Gastroesophageal sphincter (tissue), 4 donors: Measurements from ENCODE around the gene PRXL2A. TPM values are rescaled to one million over a fixed set of nuclear protein-coding genes. Genes with fewer than 3 reads are reported as not detected.
A peak's percentile ranks its signal among the peaks of the same experiment; 100 is the strongest.

Source experiments
- ATAC-seq: fragments of 150-250 bp; one replicate; pipeline ENCODE4 v1.9.1; 2016; ENCODE audit warnings: mild to moderate bottlenecking, moderate library complexity
- H3K27ac ChIP-seq, 4 donors: fragments of 200-600 bp; sonication (generic) in 3 of 4; 1 replicate in 3 of 4; 2 replicates in 1 of 4; pipeline ENCODE4 v1.5.1; 2016 to 2019
- H3K27me3 ChIP-seq: fragments of 200-600 bp; sonication (generic); one replicate; pipeline ENCODE4 v1.5.1; 2019
- H3K36me3 ChIP-seq, 2 donors: fragments of 200-600 bp; sonication (generic); one replicate each; pipeline ENCODE4 v1.5.1; 2019; ENCODE audit warnings: control low read depth in 1 of 2
- H3K4me1 ChIP-seq, 3 donors: fragments of 200-600 bp; sonication (generic); 1 replicate in 2 of 3; 2 replicates in 1 of 3; pipeline ENCODE4 v1.5.1; 2016 to 2019; ENCODE audit warnings: control low read depth in 2 of 3
- H3K4me3 ChIP-seq, 2 donors: fragments of 200-600 bp; sonication (generic); one replicate each; pipeline ENCODE4 v1.5.1; 2019; ENCODE audit warnings: mild to moderate bottlenecking in 1 of 2, moderate library complexity in 1 of 2
- H3K9me3 ChIP-seq, 3 donors: fragments of 200-600 bp; sonication (generic); one replicate each; pipeline ENCODE4 v1.5.1; 2017 to 2019; ENCODE audit warnings: control low read depth in 2 of 3
- CTCF ChIP-seq, 4 experiments: fragments of 200-600 bp in 2 of 4; fragments of 450-650 bp in 2 of 4; sonication (generic) in 1 of 4; IDR thresholded peaks; one replicate each; pipeline ENCODE4 v1.5.1; 2017 to 2019; ENCODE audit warnings: antibody characterized with exemption in 4 of 4, mild to moderate bottlenecking in 2 of 4, moderate library complexity in 2 of 4
- EP300 ChIP-seq: sonication (generic); formaldehyde crosslinking; IDR thresholded peaks from one replicate; pipeline ENCODE4 v1.6.1; 2017; ENCODE audit warnings: antibody characterized with exemption, mild to moderate bottlenecking
- POLR2A ChIP-seq, 2 donors: fragments of 450-650 bp; IDR thresholded peaks; one replicate each; pipeline ENCODE4 v1.6.1; 2017; ENCODE audit warnings: antibody characterized with exemption in 2 of 2, mild to moderate bottlenecking in 2 of 2, moderate library complexity in 1 of 2
- POLR2AphosphoS5 ChIP-seq: sonication (generic); formaldehyde crosslinking; IDR thresholded peaks from one replicate; pipeline ENCODE4 v1.6.1; 2017; ENCODE audit warnings: antibody characterized with exemption
- WGBS, 2 donors: methylation state at CpG; one replicate each; pipeline ENCODE4 v1.1.5; 2018; ENCODE audit warnings: low coverage in 1 of 2; 5-methylcytosine and 5-hydroxymethylcytosine counted together
- total RNA-seq, 4 donors: library from RNA; depleted of rRNA; stranded (reverse); fragments of >200 nt; gene quantifications; one replicate each; pipeline ENCODE4 v1.1.0, GENCODE V29; 2016

PRXL2A gene
- total RNA-seq, 4 donors from 2014 or later, result 26.4 to 29.4 (median 26.6) TPM

GRCh38 chr10:80459047-80459865, 50.9 kb downstream of the PRXL2A start:
- H3K4me3 ChIP-seq, result peak overlapping the region in 1 of 2 donors; percentile 18
- H3K36me3 ChIP-seq, result no peaks in the 10 kb centered on the region
- H3K9me3 ChIP-seq, result no peaks in the 10 kb centered on the region
- ATAC-seq, result peak; percentile 36
- H3K4me1 ChIP-seq, result peaks cover 10 to 93% (median 75%) of the 10 kb centered on the region in 3 donors
- no peaks in the 10 kb centered on the region for H3K27me3 ChIP-seq
- TF ChIP-seq CTCF (IDR thresholded peaks at IDR 0.05) (no peak), POLR2AphosphoS5 (no peak), POLR2A (IDR thresholded peaks at IDR 0.05) (no peak), EP300 (no peak)
- WGBS, 2 donors, result 80 to 86% methylated on average over 1 of the region's 9 CpGs
- peak overlapping the region in 3 of 4 donors; percentile 68 to 80 (median 75) for H3K27ac ChIP-seq

- Histone ChIP-seq H3K4me3 (peak overlapping the region in 1 of 2 donors; percentile 6), H3K4me1 (peaks cover 12 to 100% (median 87%) of the 10 kb centered on the region in 3 donors), H3K9me3 (no peaks in the 10 kb centered on the region), H3K27ac (peak overlapping the region in 3 of 4 donors; percentile 65 to 75 (median 68)), H3K36me3 (no peaks in the 10 kb centered on the region), H3K27me3 (no peaks in the 10 kb centered on the region)
- 51 to 67% methylated on average over 3 to 6 of the region's 6 CpGs for WGBS, 2 donors
- ATAC-seq, result no peak
- TF ChIP-seq POLR2AphosphoS5, result no peak
- TF ChIP-seq CTCF (IDR thresholded peaks at IDR 0.05), result no peak
- no peak for TF ChIP-seq POLR2A (IDR thresholded peaks at IDR 0.05)
- TF ChIP-seq EP300, result no peak
Observed at GRCh38 chr10:80460399-80461207, 52.3 kb downstream of the PRXL2A start.

GRCh38 chr10:80461208-80462183, 53.1 kb downstream of the PRXL2A start:
- peak overlapping the region in 3 of 4 donors; percentile 65 to 75 (median 68) for H3K27ac ChIP-seq
- TF ChIP-seq POLR2A (IDR thresholded peaks at IDR 0.05), result no peak
- no peak for TF ChIP-seq EP300
- no peak for TF ChIP-seq POLR2AphosphoS5
- no peak for TF ChIP-seq CTCF (IDR thresholded peaks at IDR 0.05)
- H3K4me3 ChIP-seq, result peak overlapping the region in 1 of 2 donors; percentile 6
- peaks cover 12 to 100% (median 85%) of the 10 kb centered on the region in 3 donors for H3K4me1 ChIP-seq
- 58 to 69% methylated on average over 3 of the region's 8 CpGs for WGBS, 2 donors
- H3K9me3 ChIP-seq, result no peaks in the 10 kb centered on the region
- peak; percentile 60 for ATAC-seq
- H3K27me3 ChIP-seq, result no peaks in the 10 kb centered on the region
- no peaks in the 10 kb centered on the region for H3K36me3 ChIP-seq

GRCh38 chr10:80462299-80462980, 54.1 kb downstream of the PRXL2A start:
- Histone ChIP-seq H3K27me3 (no peaks in the 10 kb centered on the region), H3K9me3 (no peaks in the 10 kb centered on the region), H3K36me3 (no peaks in the 10 kb centered on the region), H3K4me1 (peaks cover 12 to 100% (median 90%) of the 10 kb centered on the region in 3 donors), H3K27ac (peak overlapping the region; percentile 13 to 75 (median 66)), H3K4me3 (peak overlapping the region in 1 of 2 donors; percentile 11)
- TF ChIP-seq CTCF (IDR thresholded peaks at IDR 0.05), result no peak
- no peak for TF ChIP-seq POLR2AphosphoS5
- TF ChIP-seq POLR2A (IDR thresholded peaks at IDR 0.05), result no peak
- TF ChIP-seq EP300, result no peak
- 18 to 53% methylated on average over 2 to 4 of the region's 7 CpGs for WGBS, 2 donors
- peak; percentile 50 for ATAC-seq
